C4-2B (cell line): ENCODE results near the gene CHD9NB.

Experiments
- ZFX ChIP-seq: fragments of 450-650 bp; IDR thresholded peaks from 2 replicates; pipeline ENCODE4 v1.6.1; 2017
- TF ChIP-seq, protein P1 (sequence below): fragments of 450-650 bp; conservative IDR thresholded peaks from 2 replicates; pipeline ENCODE4 v1.5.1; 2017; ENCODE audit warnings: mild to moderate bottlenecking

DNA sequence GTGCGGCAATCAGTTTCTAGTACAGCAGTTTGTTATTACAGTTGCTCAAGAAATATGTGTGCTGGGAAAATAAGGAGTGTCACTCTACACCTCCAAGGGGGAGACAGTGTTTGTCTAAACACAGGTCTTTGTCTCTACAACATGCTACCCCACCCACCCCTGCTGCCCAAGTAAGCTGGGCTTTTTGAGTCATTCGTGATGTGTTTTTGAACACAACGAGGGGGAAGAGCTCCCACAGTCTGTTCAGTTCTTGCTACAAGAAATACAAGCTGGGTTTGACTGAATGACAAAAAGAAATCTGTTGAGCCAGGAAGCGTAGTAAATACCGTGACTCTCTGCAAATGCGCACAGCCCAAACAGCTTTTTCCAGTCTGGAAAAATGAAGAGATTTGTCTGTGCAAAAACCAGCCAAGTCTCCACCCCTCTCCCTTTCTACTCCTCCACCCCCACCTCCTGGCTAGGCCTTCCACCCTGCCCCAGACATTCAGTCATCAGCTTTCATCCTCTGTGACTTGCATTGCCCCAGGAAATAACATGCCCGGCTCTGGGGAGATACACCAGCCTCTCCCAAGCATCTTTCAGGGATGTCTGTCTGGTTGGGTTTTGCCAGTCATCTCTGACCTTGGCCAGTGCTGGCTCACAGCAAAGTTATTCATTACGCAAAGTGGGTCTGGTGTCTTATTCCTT is 27.8 kb upstream of the CHD9NB start:
- TF ChIP-seq, protein P1, sequence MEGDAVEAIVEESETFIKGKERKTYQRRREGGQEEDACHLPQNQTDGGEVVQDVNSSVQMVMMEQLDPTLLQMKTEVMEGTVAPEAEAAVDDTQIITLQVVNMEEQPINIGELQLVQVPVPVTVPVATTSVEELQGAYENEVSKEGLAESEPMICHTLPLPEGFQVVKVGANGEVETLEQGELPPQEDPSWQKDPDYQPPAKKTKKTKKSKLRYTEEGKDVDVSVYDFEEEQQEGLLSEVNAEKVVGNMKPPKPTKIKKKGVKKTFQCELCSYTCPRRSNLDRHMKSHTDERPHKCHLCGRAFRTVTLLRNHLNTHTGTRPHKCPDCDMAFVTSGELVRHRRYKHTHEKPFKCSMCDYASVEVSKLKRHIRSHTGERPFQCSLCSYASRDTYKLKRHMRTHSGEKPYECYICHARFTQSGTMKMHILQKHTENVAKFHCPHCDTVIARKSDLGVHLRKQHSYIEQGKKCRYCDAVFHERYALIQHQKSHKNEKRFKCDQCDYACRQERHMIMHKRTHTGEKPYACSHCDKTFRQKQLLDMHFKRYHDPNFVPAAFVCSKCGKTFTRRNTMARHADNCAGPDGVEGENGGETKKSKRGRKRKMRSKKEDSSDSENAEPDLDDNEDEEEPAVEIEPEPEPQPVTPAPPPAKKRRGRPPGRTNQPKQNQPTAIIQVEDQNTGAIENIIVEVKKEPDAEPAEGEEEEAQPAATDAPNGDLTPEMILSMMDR, result no peak
- no peak for TF ChIP-seq ZFX
